GM12874 (cell line): ENCODE data around the gene DLG2.

ENCODE experiments used
- TF ChIP-seq, protein P1 (sequence below): IDR thresholded peaks from 2 replicates; pipeline ENCODE4 v1.5.1; 2011; ENCODE audit warnings: low read depth, mild to moderate bottlenecking, control low read depth, low read length, moderate library complexity; ENCODE audit not compliant: insufficient read depth

Gene DLG2

DNA sequence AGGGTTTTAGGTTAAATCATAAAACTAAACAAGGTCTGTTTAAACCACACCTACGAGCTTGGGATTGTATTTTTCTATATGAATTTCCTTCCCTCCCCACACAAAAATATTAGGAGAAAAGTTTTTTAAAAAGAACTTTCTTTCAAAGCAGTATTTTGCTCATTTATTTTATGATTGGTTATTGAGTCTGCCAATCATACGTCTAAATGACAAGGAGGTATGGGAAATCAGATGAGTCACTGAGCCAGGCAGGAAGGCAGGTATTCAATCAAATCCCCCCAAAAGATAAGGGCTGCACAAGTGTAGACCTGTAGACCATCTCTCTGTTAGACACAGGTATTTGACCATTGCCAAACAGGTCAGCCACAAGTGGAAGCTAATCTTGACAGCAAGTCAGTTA, 1900.8 kb downstream of the DLG2 start:
- TF ChIP-seq, protein P1, sequence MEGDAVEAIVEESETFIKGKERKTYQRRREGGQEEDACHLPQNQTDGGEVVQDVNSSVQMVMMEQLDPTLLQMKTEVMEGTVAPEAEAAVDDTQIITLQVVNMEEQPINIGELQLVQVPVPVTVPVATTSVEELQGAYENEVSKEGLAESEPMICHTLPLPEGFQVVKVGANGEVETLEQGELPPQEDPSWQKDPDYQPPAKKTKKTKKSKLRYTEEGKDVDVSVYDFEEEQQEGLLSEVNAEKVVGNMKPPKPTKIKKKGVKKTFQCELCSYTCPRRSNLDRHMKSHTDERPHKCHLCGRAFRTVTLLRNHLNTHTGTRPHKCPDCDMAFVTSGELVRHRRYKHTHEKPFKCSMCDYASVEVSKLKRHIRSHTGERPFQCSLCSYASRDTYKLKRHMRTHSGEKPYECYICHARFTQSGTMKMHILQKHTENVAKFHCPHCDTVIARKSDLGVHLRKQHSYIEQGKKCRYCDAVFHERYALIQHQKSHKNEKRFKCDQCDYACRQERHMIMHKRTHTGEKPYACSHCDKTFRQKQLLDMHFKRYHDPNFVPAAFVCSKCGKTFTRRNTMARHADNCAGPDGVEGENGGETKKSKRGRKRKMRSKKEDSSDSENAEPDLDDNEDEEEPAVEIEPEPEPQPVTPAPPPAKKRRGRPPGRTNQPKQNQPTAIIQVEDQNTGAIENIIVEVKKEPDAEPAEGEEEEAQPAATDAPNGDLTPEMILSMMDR = no peak

DNA sequence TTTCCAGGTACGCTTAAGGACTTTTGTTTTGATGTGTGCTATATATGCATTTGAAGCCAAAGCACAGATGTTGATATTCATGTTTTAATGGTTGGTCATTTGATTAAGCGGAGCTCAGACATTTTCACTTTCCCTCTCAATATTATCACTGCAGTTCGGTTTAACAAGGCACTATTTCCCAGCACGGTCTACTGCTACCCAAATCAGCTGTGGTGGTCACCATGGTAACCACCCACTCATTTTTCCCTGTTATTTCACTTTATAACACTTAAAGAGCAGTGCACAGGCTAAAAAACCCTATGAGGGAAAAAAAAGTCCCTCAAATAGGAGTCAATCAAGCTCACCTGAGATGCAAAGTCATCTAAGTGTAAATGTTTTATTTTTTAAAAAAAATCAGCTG, 1901.4 kb downstream of the DLG2 start:
- TF ChIP-seq, protein P1 = no peak

DNA sequence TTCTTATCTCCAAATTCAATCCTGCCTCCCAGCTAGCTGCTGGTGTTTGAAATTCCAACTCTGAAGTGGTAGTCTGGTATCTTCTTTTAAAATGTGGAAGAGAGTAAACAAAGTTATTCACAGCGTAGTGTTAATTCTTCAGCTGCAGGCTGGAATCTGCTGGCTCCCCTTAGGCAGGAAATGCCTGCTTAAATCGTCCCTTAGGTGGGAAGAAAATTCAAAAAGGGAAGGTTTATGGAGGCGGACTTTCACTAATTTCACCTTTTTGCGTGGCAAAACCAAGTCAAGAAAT, 1901.9 kb downstream of the DLG2 start:
- TF ChIP-seq, protein P1 = no peak

DNA sequence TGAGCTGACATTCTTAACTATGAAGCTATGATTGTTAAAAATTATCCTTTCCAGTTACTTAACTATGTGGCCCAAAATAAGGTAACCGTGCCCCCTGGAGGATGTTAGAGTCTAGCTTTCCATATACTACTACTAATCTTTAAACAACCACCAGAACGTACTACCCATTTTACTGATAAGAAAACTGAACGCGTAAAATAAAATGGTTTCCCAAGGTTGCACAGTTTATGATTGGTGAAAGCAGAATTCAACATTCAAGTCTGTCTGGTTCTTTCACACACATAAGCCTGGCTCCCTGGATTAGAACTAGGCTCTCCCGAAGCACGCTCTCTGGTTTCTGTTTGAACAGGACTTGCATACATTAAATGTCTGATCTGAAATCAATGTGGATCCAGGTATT, 1903.1 kb downstream of the DLG2 start:
- TF ChIP-seq, protein P1 = no peak

GRCh38 chr11:83722392-83723119, 1904.6 kb downstream of the DLG2 start:
- TF ChIP-seq, protein P1 = no peak

GRCh38 chr11:83721263-83721662, 1905.9 kb downstream of the DLG2 start:
- TF ChIP-seq, protein P1 = no peak

- TF ChIP-seq, protein P1 = no peak
These were observed 1906.5 kb downstream of the DLG2 start for GRCh38 chr11:83720675-83721074.
